ENCODE results near the gene IPO7. TPM values are rescaled to one million over a fixed set of nuclear protein-coding genes. Genes with fewer than 3 reads are reported as not detected.

The IPO7 gene
- polyA plus RNA-seq, 3 donors = 7.0 to 12.9 (median 8.1) TPM

- intact Hi-C loops (cut with micrococcal nuclease) = no loop called here
- no peak overlapping the region for H2AFZ ChIP-seq (ENCODE audit: insufficient read depth, low read depth, low read length, poor library complexity, severe bottlenecking)
- no peak overlapping the region for H3K4me3 ChIP-seq (replicated peaks in 1 of 3; ENCODE audit: low read depth in 2 of 3, low read length in 3 of 3)
- H3K4me1 ChIP-seq (ENCODE audit: control insufficient read depth in 1 of 2, insufficient read depth in 2 of 2, low read length in 2 of 2) = no peaks in the 10 kb centered on the region
- H4K20me1 ChIP-seq (ENCODE audit: insufficient read depth, low read length) = peaks cover 32% of the 10 kb centered on the region
- H3K4me2 ChIP-seq (replicated peaks; ENCODE audit: extremely low read depth, low read length, poor library complexity, severe bottlenecking) = no peak overlapping the region
- no peak overlapping the region for H3K9ac ChIP-seq (ENCODE audit: insufficient read depth, low read length, poor library complexity, severe bottlenecking)
- no peaks in the 10 kb centered on the region for H3K9me3 ChIP-seq (replicated peaks in 1 of 2; ENCODE audit: control insufficient read depth in 1 of 2, insufficient read depth in 1 of 2, low read length in 2 of 2)
- H3K9me3 Mint-ChIP-seq = no peaks in the 10 kb centered on the region
- peaks cover 57 to 93% of the 10 kb centered on the region in 2 donors for H3K36me3 ChIP-seq (replicated peaks in 1 of 2; ENCODE audit: control insufficient read depth in 1 of 2, insufficient read depth in 2 of 2, low read length in 2 of 2)
- no peak for TF ChIP-seq CTCF (IDR thresholded peaks at IDR 0.05)
- no peak for DNase-seq
- H3K4me1 Mint-ChIP-seq = no peaks in the 10 kb centered on the region
- no peak overlapping the region for H3K4me3 Mint-ChIP-seq
- no peak overlapping the region for H3K27ac Mint-ChIP-seq
- no peaks in the 10 kb centered on the region for H3K27me3 ChIP-seq (ENCODE audit: control insufficient read depth in 2 of 2, insufficient read depth in 2 of 2, low read length in 2 of 2)
- H3K36me3 Mint-ChIP-seq = peaks cover 60 to 85% of the 10 kb centered on the region in 2 donors
- H3K27me3 Mint-ChIP-seq (ENCODE audit: low read depth in 3 of 3) = no peaks in the 10 kb centered on the region
- H3K79me2 ChIP-seq (ENCODE audit: insufficient read depth, low read length) = peaks cover 30% of the 10 kb centered on the region
- H3K27ac ChIP-seq (ENCODE audit: low read depth in 1 of 2, low read length in 2 of 2) = no peak overlapping the region
Observed at GRCh38 chr11:9473408-9473807, 89.0 kb downstream of the IPO7 start.

- no peaks in the 10 kb centered on the region for H3K27me3 Mint-ChIP-seq (ENCODE audit: low read depth in 3 of 3)
- Histone ChIP-seq H3K79me2 (ENCODE audit: insufficient read depth, low read length) (no peaks in the 10 kb centered on the region), H2AFZ (ENCODE audit: insufficient read depth, low read depth, low read length, poor library complexity, severe bottlenecking) (no peak overlapping the region), H3K4me2 (replicated peaks; ENCODE audit: extremely low read depth, low read length, poor library complexity, severe bottlenecking) (no peak overlapping the region), H3K27me3 (ENCODE audit: control insufficient read depth in 2 of 2, insufficient read depth in 2 of 2, low read length in 2 of 2) (no peaks in the 10 kb centered on the region), H3K27ac (ENCODE audit: low read depth in 1 of 2, low read length in 2 of 2) (no peak overlapping the region), H3K4me3 (replicated peaks in 1 of 3; ENCODE audit: low read depth in 2 of 3, low read length in 3 of 3) (no peak overlapping the region), H3K9me3 (replicated peaks in 1 of 2; ENCODE audit: control insufficient read depth in 1 of 2, insufficient read depth in 1 of 2, low read length in 2 of 2) (no peaks in the 10 kb centered on the region), H3K36me3 (replicated peaks in 1 of 2; ENCODE audit: control insufficient read depth in 1 of 2, insufficient read depth in 2 of 2, low read length in 2 of 2) (peaks cover 68 to 84% of the 10 kb centered on the region in 2 donors), H4K20me1 (ENCODE audit: insufficient read depth, low read length) (no peaks in the 10 kb centered on the region), H3K4me1 (ENCODE audit: control insufficient read depth in 1 of 2, insufficient read depth in 2 of 2, low read length in 2 of 2) (no peaks in the 10 kb centered on the region), H3K9ac (ENCODE audit: insufficient read depth, low read length, poor library complexity, severe bottlenecking) (no peak overlapping the region)
- H3K4me1 Mint-ChIP-seq = no peaks in the 10 kb centered on the region
- H3K36me3 Mint-ChIP-seq = peaks cover 64 to 87% of the 10 kb centered on the region in 2 donors
- DNase-seq = no peak
- H3K9me3 Mint-ChIP-seq = no peaks in the 10 kb centered on the region
- WGBS (ENCODE audit: insufficient coverage) = no CpG with 5 or more reads among the region's 2 CpGs
- no peak overlapping the region for H3K4me3 Mint-ChIP-seq
- H3K27ac Mint-ChIP-seq = peak overlapping the region in 2 of 7 donors; percentile 30 to 61
- TF ChIP-seq CTCF (IDR thresholded peaks at IDR 0.05) = no peak
- intact Hi-C loops (cut with micrococcal nuclease) = no loop called here
Observed at GRCh38 chr11:9479899-9480298, 95.4 kb downstream of the IPO7 start.
